Bladder microvascular endothelial cell (primary cell): ENCODE data around the gene PFDN4. TPM values are rescaled to one million over a fixed set of nuclear protein-coding genes. Genes with fewer than 3 reads are reported as not detected.

Experiments used
- total RNA-seq: library from RNA; depleted of rRNA; stranded (reverse); fragments of >200 nt; gene quantifications from 2 replicates; pipeline ENCODE4 v1.2.3, GENCODE V29; 2014

PFDN4 gene, protein sequence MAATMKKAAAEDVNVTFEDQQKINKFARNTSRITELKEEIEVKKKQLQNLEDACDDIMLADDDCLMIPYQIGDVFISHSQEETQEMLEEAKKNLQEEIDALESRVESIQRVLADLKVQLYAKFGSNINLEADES
- total RNA-seq: 48.4 and 80.1 TPM in 2 replicates

GRCh38 chr20:54207743-54208547 is at the start of gene PFDN4:
PFDN4 (plus strand) TSS chr20:54208087; CDS start chr20:54208101, 14 bp downstream.

GRCh38 chr20:54173653-54174456 is 34.0 kb upstream of the PFDN4 start, which contains the start of gene CYP24A1:
CYP24A1 (minus strand) TSS chr20:54173986; CDS start chr20:54173579, 407 bp downstream.

Other genes with a start within 250 kb of the PFDN4 start
- not detected in 2 replicates for gene BCAS1, start 137.5 kb upstream of the PFDN4 start, total RNA-seq
- gene CYP24A1, start 34.1 kb upstream of the PFDN4 start, total RNA-seq: not detected in 2 replicates